Natural killer cell (primary cell): Measurements from ENCODE around the gene RGS10. TPM values are rescaled to one million over a fixed set of nuclear protein-coding genes. Genes with fewer than 3 reads are reported as not detected.

Experiments
- ATAC-seq, 3 donors: fragments of 150-1000 bp in 2 of 3; fragments of 200-7000 bp in 1 of 3; cut with Tn5 transposase; 1 replicate in 1 of 3; 2 replicates in 2 of 3; pipeline ENCODE4 v1.10.0; 2021; ENCODE audit warnings: mild to moderate bottlenecking in 2 of 3, moderate library complexity in 2 of 3
- DNase-seq, 2 donors: peaks; one replicate each; pipeline versions ENCODE4 v3.0.0 to v3.0.0-alpha.2; 2013 to 2021; ENCODE audit warnings: mixed read lengths in 1 of 2
- H3K27ac ChIP-seq: one replicate; pipeline ENCODE4 v1.5.1; 2013; ENCODE audit warnings: mild to moderate bottlenecking, low read length
- H3K27me3 ChIP-seq: one replicate; pipeline ENCODE4 v1.6.1; 2013; ENCODE audit warnings: low read length; ENCODE audit not compliant: control insufficient read depth, insufficient read depth
- H3K36me3 ChIP-seq: one replicate; pipeline ENCODE4 v1.6.1; 2013; ENCODE audit warnings: low read length; ENCODE audit not compliant: control insufficient read depth, insufficient read depth
- H3K4me1 ChIP-seq: one replicate; pipeline ENCODE4 v1.6.1; 2013; ENCODE audit warnings: low read length; ENCODE audit not compliant: control insufficient read depth, insufficient read depth
- H3K4me3 ChIP-seq: one replicate; pipeline ENCODE4 v1.5.1; 2013; ENCODE audit warnings: low read length
- H3K9me3 ChIP-seq: one replicate; pipeline ENCODE4 v1.6.1; 2013; ENCODE audit warnings: low read length; ENCODE audit not compliant: control insufficient read depth, insufficient read depth
- H3K27ac Mint-ChIP-seq, 2 donors: one replicate each; pipeline ENCODE4 v1.8.0; 2022; ENCODE audit warnings: mild to moderate bottlenecking in 2 of 2, mixed read lengths in 2 of 2, moderate library complexity in 1 of 2
- H3K27me3 Mint-ChIP-seq, 2 donors: one replicate each; pipeline ENCODE4 v1.8.0; 2022; ENCODE audit warnings: low read depth in 2 of 2, mixed read lengths in 2 of 2
- H3K36me3 Mint-ChIP-seq: one replicate; pipeline ENCODE4 v1.8.0; 2022; ENCODE audit warnings: mixed read lengths
- H3K4me1 Mint-ChIP-seq, 2 donors: one replicate each; pipeline ENCODE4 v1.8.0; 2022; ENCODE audit warnings: mixed read lengths in 2 of 2
- H3K4me3 Mint-ChIP-seq: one replicate; pipeline ENCODE4 v1.8.0; 2022; ENCODE audit warnings: mild to moderate bottlenecking, moderate library complexity, mixed read lengths
- H3K9me3 Mint-ChIP-seq, 2 donors: one replicate each; pipeline ENCODE4 v1.8.0; 2022; ENCODE audit warnings: mixed read lengths in 2 of 2
- CTCF ChIP-seq: fragments of 200-600 bp; IDR thresholded peaks from one replicate; pipeline ENCODE4 v1.8.0; 2022; ENCODE audit warnings: antibody characterized with exemption
- WGBS: methylation state at CpG from one replicate; pipeline ENCODE4 v1.1.7; 2013; ENCODE audit warnings: missing lambda C conversion rate; ENCODE audit not compliant: insufficient coverage; 5-methylcytosine and 5-hydroxymethylcytosine counted together
- intact Hi-C: fragments of 100-400 bp; cut with micrococcal nuclease; formaldehyde crosslinking; loops from one replicate; pipeline ENCODE4 v1.14.2; 2022
- total RNA-seq, 4 donors: library from RNA; stranded (reverse); fragments of 120-200 nt in 1 of 4; gene quantifications; one replicate each; pipeline versions ENCODE4 v1.2.3 to v1.2.4, GENCODE V29; 2013 to 2022

The RGS10 gene
- total RNA-seq, 3 donors from 2014 or later (not counting 1 experiment from before 2014, with no cell fraction given), result 13.5 to 25.7 (median 21.4) TPM

DNA sequence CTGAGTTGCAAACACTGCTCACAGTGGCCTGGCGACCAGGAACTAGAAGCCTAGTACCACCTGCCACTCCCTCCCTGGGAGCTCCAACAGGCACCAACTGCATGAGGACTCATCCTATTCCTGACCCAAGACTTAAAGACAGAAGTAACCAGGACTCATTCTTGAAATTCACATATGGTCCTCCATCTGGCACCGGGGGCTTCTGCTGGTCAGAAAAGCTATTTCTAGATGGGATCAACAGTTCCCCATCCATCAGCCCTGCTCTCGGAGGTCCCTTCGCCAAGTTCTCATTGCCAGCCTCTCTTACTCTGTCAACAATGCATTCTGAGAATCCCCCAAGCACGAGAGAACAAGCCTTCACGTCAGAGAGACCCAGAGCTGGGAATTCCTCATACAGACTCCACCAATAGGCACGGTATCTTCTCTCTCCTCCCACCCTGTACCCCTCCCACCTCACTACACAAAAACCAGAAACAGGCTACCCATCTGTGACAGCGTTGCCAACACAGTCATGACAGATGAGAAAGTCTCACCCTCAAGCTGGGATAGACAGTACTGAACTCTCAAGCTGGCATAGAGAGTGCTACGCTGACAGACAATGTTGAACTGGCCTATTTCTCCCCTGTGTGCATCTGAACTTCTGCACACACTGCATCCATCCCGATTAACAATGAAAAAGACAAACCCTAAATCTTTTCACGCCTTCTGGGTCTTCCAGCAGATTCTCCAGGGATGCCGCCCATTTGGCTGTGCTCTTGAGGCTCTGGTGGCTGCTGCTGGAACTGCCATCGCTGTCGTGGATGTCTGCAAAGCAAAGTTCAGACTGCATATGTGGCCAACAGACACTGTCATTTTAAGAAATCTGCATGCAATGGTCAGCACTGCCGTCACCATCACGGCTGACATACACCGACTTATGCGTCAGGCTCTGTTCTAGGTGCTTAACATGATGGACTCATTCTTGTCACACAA lies 15.6 kb downstream of the RGS10 start:
- Mint-ChIP-seq H3K27me3 (no peaks in the 10 kb centered on the region), H3K36me3 (no peaks in the 10 kb centered on the region), H3K9me3 (no peaks in the 10 kb centered on the region), H3K4me1 (peaks cover 0 to 6% of the 10 kb centered on the region in 2 donors), H3K27ac (no peak overlapping the region), H3K4me3 (no peak overlapping the region)
- no peak for ATAC-seq
- DNase-seq, result peak in 1 of 2 donors; percentile 53
- TF ChIP-seq CTCF, result no peak
- Histone ChIP-seq H3K27ac (no peak overlapping the region), H3K4me1 (no peaks in the 10 kb centered on the region), H3K36me3 (peaks cover 19% of the 10 kb centered on the region), H3K27me3 (no peaks in the 10 kb centered on the region), H3K4me3 (no peak overlapping the region), H3K9me3 (no peaks in the 10 kb centered on the region)
- intact Hi-C loops, result no loop called here
- 86% methylated on average over 18 of the region's 18 CpGs for WGBS

DNA sequence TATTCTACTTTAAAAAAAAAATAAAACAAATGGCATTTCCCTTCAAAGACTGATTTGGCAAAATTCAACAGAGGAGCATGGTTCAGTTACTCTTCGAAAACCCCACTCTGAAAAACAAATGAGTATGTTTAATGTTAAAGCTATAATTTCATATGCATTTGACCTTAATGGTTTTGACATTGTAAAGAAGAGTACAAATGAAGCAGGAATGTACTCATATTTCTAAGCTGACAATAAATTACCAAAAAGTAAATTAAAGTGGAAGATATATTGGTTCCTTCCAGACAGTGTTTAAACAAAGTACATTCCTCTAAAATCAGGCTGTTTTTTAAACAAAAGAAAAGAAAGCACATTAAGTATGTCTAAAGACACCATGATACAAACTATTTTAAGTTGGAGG lies 16.4 kb downstream of the RGS10 start:
- Mint-ChIP-seq H3K4me3 (no peak overlapping the region), H3K27ac (no peak overlapping the region), H3K9me3 (no peaks in the 10 kb centered on the region), H3K4me1 (peaks cover 0 to 4% of the 10 kb centered on the region in 2 donors), H3K27me3 (no peaks in the 10 kb centered on the region), H3K36me3 (no peaks in the 10 kb centered on the region)
- H3K4me1 ChIP-seq, result no peaks in the 10 kb centered on the region
- intact Hi-C loops, result no loop called here
- H3K9me3 ChIP-seq, result no peaks in the 10 kb centered on the region
- TF ChIP-seq CTCF, result no peak
- no peak overlapping the region for H3K27ac ChIP-seq
- H3K4me3 ChIP-seq, result no peak overlapping the region
- no CpG with 5 or more reads among the region's 1 CpG for WGBS
- no peaks in the 10 kb centered on the region for H3K27me3 ChIP-seq
- peaks cover 19% of the 10 kb centered on the region for H3K36me3 ChIP-seq
- ATAC-seq (no peak), DNase-seq (no peak)

DNA sequence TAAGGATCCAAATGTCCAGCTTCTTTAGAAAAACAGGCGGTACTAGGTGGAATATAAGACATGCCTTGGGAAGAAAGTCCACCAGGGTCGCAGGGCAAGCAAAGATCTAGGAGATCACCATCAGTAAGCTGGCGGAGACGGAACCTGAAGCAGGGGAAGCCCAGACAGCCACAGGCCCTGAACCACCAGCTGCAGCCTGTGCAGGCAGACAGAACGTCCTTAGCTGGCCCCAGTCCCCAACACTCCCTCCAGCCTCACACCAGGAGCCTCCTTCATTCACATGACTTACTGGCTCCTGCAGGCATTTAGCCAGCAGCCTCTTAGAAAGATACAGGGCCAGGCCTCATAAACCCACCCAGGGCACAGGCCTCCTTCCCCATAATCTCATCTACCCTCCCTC lies 17.4 kb downstream of the RGS10 start:
- no peak overlapping the region for H3K27ac ChIP-seq
- DNase-seq (no peak), ATAC-seq (no peak)
- H3K27me3 ChIP-seq, result no peaks in the 10 kb centered on the region
- Mint-ChIP-seq H3K36me3 (no peaks in the 10 kb centered on the region), H3K4me3 (no peak overlapping the region), H3K27ac (no peak overlapping the region), H3K4me1 (no peaks in the 10 kb centered on the region), H3K9me3 (no peaks in the 10 kb centered on the region), H3K27me3 (no peaks in the 10 kb centered on the region)
- H3K4me1 ChIP-seq, result no peaks in the 10 kb centered on the region
- intact Hi-C loops, result no loop called here
- H3K9me3 ChIP-seq, result no peaks in the 10 kb centered on the region
- TF ChIP-seq CTCF, result no peak
- peaks cover 19% of the 10 kb centered on the region for H3K36me3 ChIP-seq
- no peak overlapping the region for H3K4me3 ChIP-seq
- 90% methylated on average over 5 of the region's 5 CpGs for WGBS
